GM12891 (cell line): ENCODE measurements around the gene GINS2.

Source experiments
- DNase-seq: peaks from one replicate; pipeline ENCODE4 v3.0.0; 2011; ENCODE audit warnings: low spot score; ENCODE audit not compliant: insufficient read length
- FAIRE-seq: peaks from 2 replicates; lab custom pipeline; 2011; peaks lifted over from hg19 to GRCh38; lab: Jason Lieb, UNC
- PAX5 ChIP-seq: IDR thresholded peaks from 2 replicates; pipeline ENCODE4 v1.6.1; 2011; ENCODE audit warnings: low read length, moderate library complexity, mild to moderate bottlenecking; ENCODE audit not compliant: insufficient read depth, severe bottlenecking
- POLR2A ChIP-seq: IDR thresholded peaks from 2 replicates; pipeline ENCODE4 v1.6.1; 2011; ENCODE audit warnings: low read depth, low read length, control low read depth
- POLR2AphosphoS5 ChIP-seq: IDR thresholded peaks from 2 replicates; pipeline ENCODE4 v1.6.1; 2011; ENCODE audit warnings: low read depth, low read length, control low read depth
- POU2F2 ChIP-seq: IDR thresholded peaks from 2 replicates; pipeline ENCODE4 v1.6.1; 2011; ENCODE audit warnings: low read depth, mild to moderate bottlenecking, control low read depth, low read length, moderate library complexity
- SPI1 ChIP-seq: IDR thresholded peaks from 2 replicates; pipeline ENCODE4 v1.6.1; 2011; ENCODE audit warnings: low read depth, low read length, control low read depth
- TAF1 ChIP-seq: IDR thresholded peaks from 2 replicates; pipeline ENCODE4 v1.6.1; 2011; ENCODE audit warnings: low read depth, low read length, control low read depth

GINS2 gene

DNA sequence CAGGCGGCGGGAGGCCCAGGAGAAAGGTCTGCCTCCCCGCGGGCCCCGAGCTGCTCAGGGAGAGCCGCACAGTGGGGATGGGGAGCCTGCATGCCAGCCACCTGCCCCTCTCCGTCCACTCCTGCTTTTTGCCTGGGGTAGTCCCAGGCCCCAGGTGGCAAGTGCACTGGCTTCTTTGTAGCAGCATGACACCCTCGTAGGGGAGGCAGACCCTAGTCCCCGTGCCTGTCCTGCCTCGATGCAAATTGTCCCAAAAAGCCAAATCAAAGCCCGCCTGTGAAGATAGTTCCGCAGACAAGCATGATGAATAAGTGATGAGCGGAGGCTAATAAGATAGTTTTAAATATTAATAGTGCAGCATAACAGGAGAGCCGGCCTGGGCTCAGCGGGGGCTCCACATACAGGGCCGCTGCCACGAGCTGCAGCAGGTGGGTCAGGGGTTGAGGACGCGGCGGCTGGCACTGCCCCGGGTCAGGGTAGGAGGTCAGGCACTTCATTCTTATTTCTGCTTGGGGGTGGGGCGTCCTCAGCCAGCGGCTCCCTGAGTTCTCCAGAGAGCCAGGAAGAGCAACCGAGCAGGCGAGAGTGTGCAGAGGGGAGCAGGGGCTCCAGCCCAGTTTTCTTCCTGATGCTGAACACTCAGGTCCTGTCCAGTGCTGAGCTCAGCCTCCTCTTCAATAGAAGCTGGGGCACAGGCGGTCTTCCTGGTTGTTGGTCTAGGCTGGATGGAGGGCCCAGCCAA lies 26.8 kb downstream of the GINS2 start:
- no peak for TF ChIP-seq TAF1
- no peak for TF ChIP-seq POLR2AphosphoS5
- TF ChIP-seq SPI1 = no peak
- TF ChIP-seq POU2F2 = no peak
- no peak for TF ChIP-seq POLR2A
- TF ChIP-seq PAX5 = no peak
- peak; percentile 15 for DNase-seq
- FAIRE-seq = no peak

DNA sequence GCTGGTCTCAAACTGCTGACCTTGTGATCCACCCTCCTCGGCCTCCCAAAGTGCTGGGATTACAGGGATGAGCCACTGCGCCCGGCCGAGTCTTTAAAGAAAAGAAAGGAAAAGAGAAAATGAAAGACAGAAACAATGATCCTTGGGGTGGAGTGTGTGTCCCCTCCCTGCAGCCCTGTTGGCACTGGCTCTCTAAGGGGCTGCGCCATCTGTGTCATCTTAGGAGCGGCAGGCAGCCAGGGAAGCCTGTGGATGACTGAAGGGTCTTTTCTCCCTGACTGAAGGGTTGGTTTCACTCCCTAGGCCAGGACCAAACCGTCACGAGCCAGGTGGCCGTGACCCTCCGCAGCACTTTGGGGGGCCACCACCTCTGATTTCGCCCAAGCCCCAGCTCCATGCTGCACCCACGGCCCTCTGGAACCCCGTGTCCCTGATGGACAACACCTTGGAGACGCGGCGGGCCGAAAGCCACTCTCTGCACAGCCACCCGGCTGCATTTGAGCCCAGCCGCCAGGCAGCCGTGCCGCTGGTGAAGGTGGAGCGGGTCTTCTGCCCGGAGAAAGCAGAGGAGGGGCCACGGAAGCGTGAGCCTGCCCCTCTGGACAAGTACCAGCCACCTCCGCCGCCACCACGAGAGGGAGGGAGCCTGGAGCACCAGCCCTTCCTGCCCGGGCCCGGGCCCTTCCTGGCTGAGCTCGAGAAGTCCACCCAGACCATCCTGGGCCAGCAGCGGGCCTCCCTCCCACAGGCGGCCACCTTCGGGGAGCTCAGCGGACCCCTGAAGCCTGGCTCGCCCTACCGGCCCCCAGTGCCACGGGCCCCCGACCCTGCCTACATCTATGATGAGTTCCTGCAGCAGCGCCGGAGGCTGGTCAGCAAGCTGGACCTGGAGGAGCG lies 27.7 kb downstream of the GINS2 start:
- FAIRE-seq (no peak), DNase-seq (no peak)
- no peak for TF ChIP-seq POU2F2
- no peak for TF ChIP-seq TAF1
- TF ChIP-seq POLR2AphosphoS5 = no peak
- TF ChIP-seq POLR2A = no peak
- no peak for TF ChIP-seq PAX5
- TF ChIP-seq SPI1 = no peak

DNA sequence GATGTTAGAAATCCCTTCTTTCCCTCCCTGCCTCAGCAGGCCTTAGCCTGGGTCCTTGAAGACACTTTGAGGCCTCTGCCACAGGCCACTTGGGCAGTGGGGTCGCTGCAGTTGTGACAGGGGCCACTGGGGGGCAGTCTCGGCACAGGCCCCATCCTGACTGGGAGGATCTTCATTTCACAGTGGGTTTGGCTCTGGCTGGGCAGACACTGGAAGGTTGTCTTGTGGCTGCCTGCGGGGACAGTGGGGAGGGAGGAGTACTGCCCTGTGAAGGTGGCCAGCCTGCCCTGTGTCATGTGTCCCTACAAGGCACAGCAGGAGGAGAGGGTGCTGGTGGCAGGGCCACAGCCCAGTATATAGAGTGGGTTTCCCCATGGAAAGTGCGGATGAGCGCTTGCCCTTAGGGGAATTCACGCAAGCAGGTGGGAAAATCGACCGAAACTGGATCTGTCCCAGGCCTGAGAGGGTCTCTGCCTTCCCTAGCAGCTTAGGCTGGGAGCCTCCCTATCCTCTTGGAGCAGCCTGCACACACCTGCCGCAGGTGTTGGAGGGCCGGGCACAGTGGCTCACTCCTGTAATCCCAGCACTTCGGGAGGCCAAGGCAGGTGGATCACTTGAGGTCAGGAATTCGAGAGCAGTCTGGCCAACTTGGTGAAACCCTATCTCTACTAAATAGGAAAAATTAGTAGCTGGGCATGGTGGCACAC lies 28.8 kb downstream of the GINS2 start:
- TF ChIP-seq SPI1 (no peak), TAF1 (no peak), POLR2A (no peak), POU2F2 (no peak), PAX5 (no peak), POLR2AphosphoS5 (no peak)
- peak; percentile 81 for FAIRE-seq
- peak; percentile 94 for DNase-seq

DNA sequence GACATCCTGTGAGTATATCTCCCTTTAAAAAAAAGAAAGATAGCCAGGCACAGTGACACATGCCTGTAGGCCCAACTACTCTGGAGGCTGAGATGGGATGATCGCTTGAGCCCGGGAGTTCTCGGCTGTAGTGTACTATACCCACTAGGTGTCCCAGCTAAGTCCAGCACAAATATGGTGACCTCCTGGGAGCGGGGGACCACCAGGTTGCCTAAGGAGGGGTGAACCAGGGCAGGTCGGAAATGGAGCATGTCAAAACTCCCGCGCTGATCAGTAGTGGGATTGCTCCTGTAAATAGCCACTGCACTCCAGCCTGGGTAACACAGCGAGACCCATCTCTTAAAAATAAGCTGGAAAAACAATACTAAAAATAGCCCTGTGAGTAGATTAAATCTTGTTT lies 29.4 kb downstream of the GINS2 start:
- no peak for FAIRE-seq

DNA sequence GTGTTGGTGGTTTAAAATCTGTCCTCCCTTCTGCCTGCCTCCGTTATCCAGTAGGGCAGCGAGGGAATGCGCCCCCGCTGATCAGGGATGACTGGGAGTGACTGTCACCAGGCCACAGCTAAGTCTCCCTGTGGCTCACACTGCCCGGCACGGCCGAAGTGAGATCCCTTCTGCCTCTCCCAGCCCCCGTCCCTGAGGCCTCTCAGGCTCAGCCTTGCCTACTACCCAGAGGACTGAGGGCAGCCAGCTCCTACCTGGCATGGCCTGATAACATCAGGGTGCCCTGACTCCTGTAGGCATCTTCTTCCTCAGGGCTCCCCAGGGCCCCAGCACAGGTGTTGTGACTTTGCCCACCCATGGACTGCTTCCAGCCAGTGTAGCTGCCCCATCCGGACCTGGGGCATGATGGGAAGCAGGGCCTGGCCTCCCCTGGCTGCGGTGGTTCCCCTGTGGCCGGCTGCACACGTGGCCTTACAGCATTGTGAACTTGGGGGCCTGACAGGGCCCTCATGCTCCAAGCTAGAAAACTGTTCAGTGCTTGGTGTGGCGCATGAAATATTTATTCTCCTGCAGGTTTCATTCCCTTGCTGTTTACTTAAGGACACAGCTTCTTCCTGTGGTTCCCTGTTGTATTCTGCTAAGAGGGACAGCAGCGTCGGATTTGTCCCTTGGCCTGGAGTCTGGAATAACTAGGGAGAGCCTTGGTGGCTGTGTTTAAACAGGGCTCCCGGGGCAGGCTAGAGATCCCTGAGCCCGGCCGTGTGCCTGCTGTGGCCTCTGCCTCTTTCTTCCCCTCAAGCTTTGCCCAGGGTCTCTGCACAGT lies 30.0 kb downstream of the GINS2 start:
- DNase-seq (no peak), FAIRE-seq (no peak)
- TF ChIP-seq POU2F2 (no peak), POLR2AphosphoS5 (no peak), TAF1 (no peak)

More for the DNA sequence above, 29.4 kb downstream of the GINS2 start:
- TF ChIP-seq POU2F2 (no peak), SPI1 (no peak), POLR2AphosphoS5 (no peak), PAX5 (no peak), TAF1 (no peak), POLR2A (no peak)
- DNase-seq = no peak

DNA sequence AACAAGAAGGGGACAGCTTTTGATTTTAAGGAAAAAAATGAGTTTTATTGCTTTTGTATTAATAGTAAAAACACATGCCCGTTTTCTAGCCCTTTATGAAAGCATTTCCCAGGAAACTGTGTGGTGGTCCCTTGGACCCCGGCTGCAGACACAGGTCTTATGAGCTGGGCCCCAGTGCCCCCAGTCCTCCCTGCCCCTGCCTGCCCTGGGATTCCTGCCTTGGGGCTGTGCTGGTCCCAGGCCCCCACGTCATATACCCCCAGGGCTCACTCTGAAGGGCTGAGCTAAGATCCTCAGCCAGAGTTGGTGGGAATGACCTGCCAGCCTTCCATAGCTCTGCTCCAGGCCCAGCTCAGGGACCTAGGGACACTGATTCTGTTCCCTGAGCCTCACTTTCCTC lies 30.8 kb downstream of the GINS2 start:
- TF ChIP-seq PAX5 (no peak), POLR2A (no peak), TAF1 (no peak), POU2F2 (no peak), SPI1 (no peak)
- DNase-seq = no peak
- FAIRE-seq = no peak

DNA sequence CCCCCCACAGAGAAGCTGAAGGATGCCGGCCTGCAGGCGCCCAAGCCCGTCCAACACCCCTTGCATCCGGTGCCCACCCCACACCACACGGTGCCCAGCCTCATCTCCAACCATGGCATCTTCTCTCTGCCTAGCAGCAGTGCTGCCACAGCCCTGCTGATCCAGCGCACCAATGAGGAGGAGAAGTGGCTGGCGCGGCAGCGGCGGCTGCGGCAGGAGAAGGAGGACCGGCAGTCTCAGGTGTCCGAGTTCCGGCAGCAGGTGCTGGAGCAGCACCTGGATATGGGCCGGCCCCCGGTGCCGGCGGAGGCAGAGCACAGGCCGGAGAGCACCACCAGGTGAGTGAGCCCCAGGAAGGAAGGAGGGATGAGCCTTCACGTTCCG lies 31.5 kb downstream of the GINS2 start:
- FAIRE-seq (no peak), DNase-seq (no peak)
- TF ChIP-seq POLR2AphosphoS5 = no peak
- no peak for TF ChIP-seq SPI1
- TF ChIP-seq POLR2A = no peak
- TF ChIP-seq POU2F2 = no peak
- no peak for TF ChIP-seq TAF1
- TF ChIP-seq PAX5 = no peak

DNA sequence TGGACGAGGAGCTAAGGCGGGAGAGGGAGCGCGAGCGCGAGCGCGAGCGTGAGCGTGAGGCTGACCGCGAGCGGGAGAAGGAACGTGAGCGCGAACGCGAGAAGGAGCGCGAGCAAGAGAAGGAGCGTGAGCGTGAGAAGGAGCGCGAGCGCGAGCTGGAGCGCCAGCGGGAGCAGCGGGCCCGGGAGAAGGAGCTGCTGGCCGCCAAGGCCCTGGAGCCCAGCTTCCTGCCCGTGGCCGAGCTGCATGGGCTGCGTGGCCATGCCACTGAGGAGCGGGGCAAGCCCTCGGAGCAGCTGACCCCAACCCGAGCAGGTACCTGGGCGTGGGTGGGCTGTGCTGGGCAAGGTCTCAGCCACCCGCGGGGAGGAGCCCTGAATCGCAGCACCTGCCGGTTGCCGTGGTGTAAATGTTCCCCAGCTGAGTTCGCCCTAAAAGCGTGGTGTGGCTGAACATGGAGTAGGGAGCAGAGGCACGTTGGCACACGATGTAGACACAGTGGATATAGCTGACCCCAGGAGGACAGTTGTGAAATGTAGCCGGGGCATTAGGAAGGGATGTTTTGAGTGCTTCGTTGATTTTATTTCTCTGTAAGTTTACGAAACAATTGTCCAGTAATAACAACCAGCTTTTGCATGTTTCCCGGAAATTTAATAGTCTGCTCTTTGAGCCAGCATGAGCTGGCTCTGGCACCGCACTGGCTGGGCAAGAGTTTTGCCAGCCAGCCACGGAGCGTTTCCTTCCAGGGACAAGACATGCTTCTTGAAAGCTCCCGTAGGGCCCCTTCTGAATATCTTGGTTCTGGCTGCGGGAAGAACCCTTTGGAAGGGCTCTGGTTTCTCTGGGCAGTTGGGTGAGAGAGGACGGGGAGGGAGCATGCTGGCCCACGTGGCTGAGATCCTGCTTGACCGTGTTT lies 32.1 kb downstream of the GINS2 start:
- no peak for DNase-seq

More for the DNA sequence above, 32.1 kb downstream of the GINS2 start:
- FAIRE-seq = no peak
- no peak for TF ChIP-seq TAF1
- TF ChIP-seq POLR2A = no peak
- no peak for TF ChIP-seq PAX5
- no peak for TF ChIP-seq POLR2AphosphoS5
- no peak for TF ChIP-seq SPI1
- no peak for TF ChIP-seq POU2F2
